ENCODE data around the gene C22orf39. TPM values are rescaled to one million over a fixed set of nuclear protein-coding genes. Genes with fewer than 3 reads are reported as not detected.
A peak's percentile ranks its signal among the peaks of the same experiment; 100 is the strongest.

The C22orf39 gene
- total and polyA plus RNA-seq, 4 donors, result 11.3 to 22.4 (median 13.5) TPM

GRCh38 chr22:19422440-19423301, 24.8 kb downstream of the C22orf39 start:
- TF ChIP-seq FOXA1 (IDR thresholded peaks at IDR 0.05), result no peak
- no peaks in the 10 kb centered on the region for H3K27me3 ChIP-seq (ENCODE audit: control insufficient read depth in 4 of 4, insufficient read depth in 4 of 4, low read length in 3 of 4)

GRCh38 chr22:19420321-19420720, 27.2 kb downstream of the C22orf39 start:
- Histone ChIP-seq H3K9me3 (ENCODE audit: control insufficient read depth in 4 of 4, low read length in 3 of 4) (no peaks in the 10 kb centered on the region), H3K27ac (ENCODE audit: low read depth in 1 of 2, low read length in 2 of 2) (no peak overlapping the region), H3K36me3 (ENCODE audit: control insufficient read depth in 4 of 4, insufficient read depth in 3 of 4, low read depth in 1 of 4, low read length in 3 of 4) (no peaks in the 10 kb centered on the region), H3K27me3 (ENCODE audit: control insufficient read depth in 4 of 4, insufficient read depth in 4 of 4, low read length in 3 of 4) (no peaks in the 10 kb centered on the region), H3K9ac (ENCODE audit: low read depth in 1 of 2, low read length in 2 of 2) (no peak overlapping the region), H3K4me1 (ENCODE audit: control insufficient read depth in 4 of 4, insufficient read depth in 4 of 4, low read length in 3 of 4) (peaks cover 8 to 35% (median 20%) of the 10 kb centered on the region in 4 donors), H3K4me3 (ENCODE audit: low read depth in 1 of 3, low read length in 3 of 3) (no peak overlapping the region)
- 94% methylated on average over 6 of the region's 6 CpGs for WGBS
- TF ChIP-seq SP1 (IDR thresholded peaks at IDR 0.05), result no peak
- DNase-seq (ENCODE audit: low spot score), result no peak

More at GRCh38 chr22:19422440-19423301, 24.8 kb downstream of the C22orf39 start:
- Histone ChIP-seq H3K9me3 (ENCODE audit: control insufficient read depth in 4 of 4, low read length in 3 of 4) (no peaks in the 10 kb centered on the region), H3K36me3 (ENCODE audit: control insufficient read depth in 4 of 4, insufficient read depth in 3 of 4, low read depth in 1 of 4, low read length in 3 of 4) (no peaks in the 10 kb centered on the region), H3K4me3 (ENCODE audit: low read depth in 1 of 3, low read length in 3 of 3) (no peak overlapping the region), H3K27ac (ENCODE audit: low read depth in 1 of 2, low read length in 2 of 2) (no peak overlapping the region), H3K4me1 (ENCODE audit: control insufficient read depth in 4 of 4, insufficient read depth in 4 of 4, low read length in 3 of 4) (peaks cover 6 to 42% (median 23%) of the 10 kb centered on the region in 4 donors), H3K9ac (ENCODE audit: low read depth in 1 of 2, low read length in 2 of 2) (no peak overlapping the region)
- no peak for DNase-seq (ENCODE audit: low spot score)
- 89% methylated on average over 11 of the region's 11 CpGs for WGBS

- peak overlapping the region in 1 of 2 donors; percentile 43 for H3K9ac ChIP-seq (ENCODE audit: low read depth in 1 of 2, low read length in 2 of 2)
- WGBS, result 78% methylated on average over 5 of the region's 5 CpGs
Observed at GRCh38 chr22:19419464-19420178, 27.9 kb downstream of the C22orf39 start.

GRCh38 chr22:19419086-19419463, 28.4 kb downstream of the C22orf39 start:
- Histone ChIP-seq H3K4me3 (ENCODE audit: low read depth in 1 of 3, low read length in 3 of 3) (no peak overlapping the region), H3K9ac (ENCODE audit: low read depth in 1 of 2, low read length in 2 of 2) (no peak overlapping the region), H3K9me3 (ENCODE audit: control insufficient read depth in 4 of 4, low read length in 3 of 4) (no peaks in the 10 kb centered on the region), H3K4me1 (ENCODE audit: control insufficient read depth in 4 of 4, insufficient read depth in 4 of 4, low read length in 3 of 4) (peaks cover 3 to 23% (median 12%) of the 10 kb centered on the region in 4 donors), H3K27ac (ENCODE audit: low read depth in 1 of 2, low read length in 2 of 2) (no peak overlapping the region), H3K27me3 (ENCODE audit: control insufficient read depth in 4 of 4, insufficient read depth in 4 of 4, low read length in 3 of 4) (no peaks in the 10 kb centered on the region), H3K36me3 (ENCODE audit: control insufficient read depth in 4 of 4, insufficient read depth in 3 of 4, low read depth in 1 of 4, low read length in 3 of 4) (no peaks in the 10 kb centered on the region)
- DNase-seq (ENCODE audit: low spot score), result no peak
- 76% methylated on average over 5 of the region's 5 CpGs for WGBS
- no peak for TF ChIP-seq ATF3 (IDR thresholded peaks at IDR 0.05)
- no peak for TF ChIP-seq NR2F2 (IDR thresholded peaks at IDR 0.05)
- no peak for TF ChIP-seq YY1 (IDR thresholded peaks at IDR 0.05)

More at GRCh38 chr22:19419464-19420178, 27.9 kb downstream of the C22orf39 start:
- Histone ChIP-seq H3K27ac (ENCODE audit: low read depth in 1 of 2, low read length in 2 of 2) (peak overlapping the region in 1 of 2 donors; percentile 36), H3K9me3 (ENCODE audit: control insufficient read depth in 4 of 4, low read length in 3 of 4) (no peaks in the 10 kb centered on the region), H3K36me3 (ENCODE audit: control insufficient read depth in 4 of 4, insufficient read depth in 3 of 4, low read depth in 1 of 4, low read length in 3 of 4) (no peaks in the 10 kb centered on the region), H3K27me3 (ENCODE audit: control insufficient read depth in 4 of 4, insufficient read depth in 4 of 4, low read length in 3 of 4) (no peaks in the 10 kb centered on the region), H3K4me3 (ENCODE audit: low read depth in 1 of 3, low read length in 3 of 3) (no peak overlapping the region), H3K4me1 (ENCODE audit: control insufficient read depth in 4 of 4, insufficient read depth in 4 of 4, low read length in 3 of 4) (peaks cover 6 to 29% (median 17%) of the 10 kb centered on the region in 4 donors)
- no peak for DNase-seq (ENCODE audit: low spot score)
- TF ChIP-seq EGR1 (IDR thresholded peaks at IDR 0.05; ENCODE audit: low read depth in 2 of 2), result no peak

Data from liver (tissue), 9 donors.